SK-N-SH (cell line): ENCODE measurements around the gene CCL16. TPM values are rescaled to one million over a fixed set of nuclear protein-coding genes. Genes with fewer than 3 reads are reported as not detected.

Experiments
- CTCF ChIA-PET: fragments of 300-600, 350-600 bp; formaldehyde crosslinking; extraction: SDS; loops from one replicate; lab custom pipeline; 2021; lab: Yijun Ruan, JAX
- POLR2A ChIA-PET: fragments of 350-600 bp; sonication (Branson Sonifier 250); formaldehyde crosslinking; extraction: SDS; loops from one replicate; lab custom pipeline; 2020; ENCODE audit warnings: antibody characterized with exemption, inconsistent platforms; lab: Yijun Ruan, JAX
- DNase-seq: peaks from one replicate; pipeline ENCODE4 v3.0.0; 2012
- H2AFZ ChIP-seq: fragments of 200-600 bp; sonication (generic); 2 replicates; pipeline ENCODE4 v1.8.1; 2016; ENCODE audit warnings: antibody characterized with exemption, mild to moderate bottlenecking, low read depth
- H3F3A ChIP-seq: fragments of 200-600 bp; sonication (generic); replicated peaks from 2 replicates; pipeline ENCODE3; 2016; ENCODE audit warnings: antibody characterized with exemption, mild to moderate bottlenecking; ENCODE audit not compliant: insufficient read depth
- H3K27ac ChIP-seq, 2 experiments: fragments of 200-500 bp in 1 of 2; fragments of 200-600 bp in 1 of 2; sonication (Bioruptor generic) in 1 of 2; sonication (generic), shearing (Covaris generic) in 1 of 2; 2 replicates each; pipeline versions ENCODE4 v1.5.1 to v1.6.1; 2014 to 2016; ENCODE audit warnings: low read depth in 2 of 2, inconsistent platforms in 1 of 2, low read length in 1 of 2, mild to moderate bottlenecking in 1 of 2, mixed read lengths in 1 of 2
- H3K27me3 ChIP-seq: fragments of 200-600 bp; sonication (generic), shearing (Covaris generic); 2 replicates; pipeline ENCODE4 v1.6.1; 2016; ENCODE audit warnings: mixed run types; ENCODE audit not compliant: insufficient read depth
- H3K36me3 ChIP-seq, 2 experiments: fragments of 200-500 bp in 1 of 2; fragments of 200-600 bp in 1 of 2; sonication (Bioruptor generic) in 1 of 2; sonication (generic) in 1 of 2; replicated peaks in 1 of 2; 2 replicates each; pipeline versions ENCODE3 to v1.5.1; 2014 to 2016; ENCODE audit warnings: low read length in 1 of 2, mild to moderate bottlenecking in 1 of 2; ENCODE audit not compliant: insufficient read depth in 2 of 2, control insufficient read depth in 1 of 2
- H3K4me1 ChIP-seq, 2 experiments: fragments of 200-500 bp in 1 of 2; fragments of 200-600 bp in 1 of 2; sonication (Bioruptor generic) in 1 of 2; sonication (generic), shearing (Covaris generic) in 1 of 2; 2 replicates each; pipeline versions ENCODE4 v1.5.1 to v1.6.1; 2014 to 2016; ENCODE audit warnings: low read depth in 1 of 2, low read length in 1 of 2, mixed run types in 1 of 2; ENCODE audit not compliant: insufficient read depth in 2 of 2, control insufficient read depth in 1 of 2
- H3K4me2 ChIP-seq: fragments of 200-600 bp; sonication (generic), shearing (Covaris generic); 2 replicates; pipeline ENCODE4 v1.6.1; 2017; ENCODE audit warnings: mixed run types
- H3K4me3 ChIP-seq, 2 experiments: fragments of 200-500 bp in 1 of 2; fragments of 200-600 bp in 1 of 2; sonication (Bioruptor generic) in 1 of 2; sonication (generic), shearing (Covaris generic) in 1 of 2; 2 replicates each; pipeline versions ENCODE4 v1.5.1 to v1.8.1; 2014 to 2016; ENCODE audit warnings: low read depth in 2 of 2, inconsistent platforms in 1 of 2, low read length in 1 of 2, mild to moderate bottlenecking in 1 of 2, mixed read lengths in 1 of 2, moderate library complexity in 1 of 2
- H3K79me2 ChIP-seq: fragments of 200-600 bp; sonication (generic); 2 replicates; pipeline ENCODE4 v1.8.1; 2017; ENCODE audit warnings: mild to moderate bottlenecking; ENCODE audit not compliant: insufficient read depth
- H3K9ac ChIP-seq: fragments of 200-600 bp; sonication (generic); 2 replicates; pipeline ENCODE4 v1.6.1; 2017; ENCODE audit warnings: mixed run types
- H3K9me2 ChIP-seq: fragments of 200-600 bp; sonication (generic); 2 replicates; pipeline ENCODE4 v1.6.1; 2017; ENCODE audit warnings: mixed run types
- H3K9me3 ChIP-seq: fragments of 200-600 bp; sonication (generic); 2 replicates; pipeline ENCODE4 v1.6.1; 2017; ENCODE audit warnings: mixed run types, mild to moderate bottlenecking, moderate library complexity
- H4K20me1 ChIP-seq: fragments of 200-600 bp; sonication (generic); 2 replicates; pipeline ENCODE4 v1.6.1; 2017; ENCODE audit warnings: mild to moderate bottlenecking, mixed run types; ENCODE audit not compliant: insufficient read depth
- FOXJ3 ChIP-seq: sonication (generic); formaldehyde crosslinking; IDR thresholded peaks from 2 replicates; pipeline ENCODE4 v1.5.1; 2020; ENCODE audit warnings: mild to moderate bottlenecking, missing genetic modification reagents
- GABPA ChIP-seq: IDR thresholded peaks from 2 replicates; pipeline ENCODE4 v1.4.0; 2012; ENCODE audit warnings: low read depth, mild to moderate bottlenecking
- MEF2A ChIP-seq: IDR thresholded peaks from 2 replicates; pipeline ENCODE4 v1.4.0; 2012; ENCODE audit warnings: low read depth, borderline replicate concordance
- MXI1 ChIP-seq: IDR thresholded peaks from 2 replicates; pipeline ENCODE4 v1.6.1; 2012; ENCODE audit warnings: mild to moderate bottlenecking, low read depth, low read length, improper control_type of control experiment
- NFIC ChIP-seq: IDR thresholded peaks from 2 replicates; pipeline ENCODE4 v1.4.0; 2012; ENCODE audit warnings: borderline replicate concordance
- RAD21 ChIP-seq: IDR thresholded peaks from 2 replicates; pipeline ENCODE4 v1.6.1; 2012; ENCODE audit warnings: mild to moderate bottlenecking, low read length
- RCOR1 ChIP-seq: fragments of 150-350 bp; IDR thresholded peaks from 2 replicates; pipeline ENCODE4 v1.6.1; 2017; ENCODE audit warnings: antibody characterized with exemption, low read length
- RXRA ChIP-seq: IDR thresholded peaks from 2 replicates; pipeline ENCODE4 v1.4.0; 2012; ENCODE audit warnings: low read depth, mild to moderate bottlenecking, borderline replicate concordance
- SMC3 ChIP-seq: IDR thresholded peaks from 2 replicates; pipeline ENCODE4 v1.6.1; 2012; ENCODE audit warnings: low read depth, low read length, improper control_type of control experiment
- TAF1 ChIP-seq: IDR thresholded peaks from 2 replicates; pipeline ENCODE4 v1.6.1; 2012; ENCODE audit warnings: low read depth, mild to moderate bottlenecking, low read length, moderate library complexity, borderline replicate concordance
- WGBS: methylation state at CpG from one replicate; pipeline ENCODE4 v1.1.6; 2017; ENCODE audit warnings: low lambda C conversion rate; 5-methylcytosine and 5-hydroxymethylcytosine counted together
- polyA plus RNA-seq, 3 experiments: library from polyadenylated mRNA; depleted of rRNA; stranded (reverse); fragments of >200 nt; gene quantifications; 2 replicates each; pipeline ENCODE4 v1.2.3, GENCODE V29; 2012
- TF ChIP-seq, protein P1 (sequence below): IDR thresholded peaks from 2 replicates; pipeline ENCODE4 v1.4.0; 2012; ENCODE audit warnings: low read depth, borderline replicate concordance
- TF ChIP-seq, protein P2 (sequence below): fragments of 150-350 bp; IDR thresholded peaks from 2 replicates; pipeline ENCODE4 v1.6.1; 2016; ENCODE audit warnings: mild to moderate bottlenecking, low read depth, low read length
- TF ChIP-seq, protein P3 (sequence below): IDR thresholded peaks from 2 replicates; pipeline ENCODE4 v1.6.1; 2012; ENCODE audit warnings: mild to moderate bottlenecking, low read depth, low read length, moderate library complexity
- TF ChIP-seq, protein P4 (sequence below): IDR thresholded peaks from 2 replicates; pipeline ENCODE4 v1.4.0; 2012; ENCODE audit warnings: low read depth, borderline replicate concordance
- TF ChIP-seq, protein P5 (sequence below): fragments of 150-350 bp; IDR thresholded peaks from 2 replicates; pipeline ENCODE4 v1.6.1; 2017; ENCODE audit warnings: antibody characterized with exemption, low read length, low read depth, borderline replicate concordance
- TF ChIP-seq, protein P6 (sequence below): fragments of 200-600 bp; sonication (generic); IDR thresholded peaks from 2 replicates; pipeline ENCODE4 v1.6.1; 2017; ENCODE audit warnings: antibody characterized with exemption, mild to moderate bottlenecking, moderate library complexity

CCL16 gene
- polyA plus RNA-seq, 1 of the 3 experiments (the other 2 are of a cell fraction), result not detected

DNA sequence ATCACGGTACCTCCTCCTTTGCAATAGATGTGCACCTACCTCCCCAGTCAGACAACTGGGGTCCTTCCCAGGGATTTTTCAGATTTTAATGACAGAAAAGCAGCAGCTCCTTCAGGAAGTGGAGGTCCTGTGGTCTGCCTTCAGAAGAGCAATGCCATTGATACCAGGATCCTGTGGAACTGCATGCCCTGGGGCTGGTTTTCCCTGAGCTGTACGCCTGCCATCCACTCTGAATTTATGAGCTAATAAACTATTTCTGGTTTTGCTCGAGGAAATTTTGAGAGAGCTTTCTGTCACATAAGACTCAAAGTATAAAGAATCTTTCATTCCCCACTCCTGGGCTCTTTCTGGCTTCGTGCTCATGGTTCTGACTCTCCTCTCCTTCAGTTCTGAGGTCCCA is 46.5 kb upstream of the CCL16 start:
- no peaks in the 10 kb centered on the region for H3K79me2 ChIP-seq
- H3K27me3 ChIP-seq, result no peaks in the 10 kb centered on the region; the same call in 1 of the 2 replicates
- no peaks in the 10 kb centered on the region for H3K36me3 ChIP-seq
- H3K9ac ChIP-seq, result no peak overlapping the region
- H3K9me2 ChIP-seq, result no peaks in the 10 kb centered on the region
- H3F3A ChIP-seq, result no peaks in the 10 kb centered on the region
- 0% methylated on average over 4 of the region's 4 CpGs for WGBS
- no peaks in the 10 kb centered on the region for H3K9me3 ChIP-seq
- H3K4me3 ChIP-seq, result no peak overlapping the region
- TF ChIP-seq, protein P1, sequence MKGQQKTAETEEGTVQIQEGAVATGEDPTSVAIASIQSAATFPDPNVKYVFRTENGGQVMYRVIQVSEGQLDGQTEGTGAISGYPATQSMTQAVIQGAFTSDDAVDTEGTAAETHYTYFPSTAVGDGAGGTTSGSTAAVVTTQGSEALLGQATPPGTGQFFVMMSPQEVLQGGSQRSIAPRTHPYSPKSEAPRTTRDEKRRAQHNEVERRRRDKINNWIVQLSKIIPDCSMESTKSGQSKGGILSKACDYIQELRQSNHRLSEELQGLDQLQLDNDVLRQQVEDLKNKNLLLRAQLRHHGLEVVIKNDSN, result no peak
- TF ChIP-seq RCOR1 (no peak), NFIC (no peak), FOXJ3 (CRISPR knock-in tag) (no peak), RXRA (no peak), TAF1 (no peak), MXI1 (no peak), RAD21 (no peak), SMC3 (no peak), GABPA (no peak), MEF2A (no peak)
- TF ChIP-seq, protein P2, sequence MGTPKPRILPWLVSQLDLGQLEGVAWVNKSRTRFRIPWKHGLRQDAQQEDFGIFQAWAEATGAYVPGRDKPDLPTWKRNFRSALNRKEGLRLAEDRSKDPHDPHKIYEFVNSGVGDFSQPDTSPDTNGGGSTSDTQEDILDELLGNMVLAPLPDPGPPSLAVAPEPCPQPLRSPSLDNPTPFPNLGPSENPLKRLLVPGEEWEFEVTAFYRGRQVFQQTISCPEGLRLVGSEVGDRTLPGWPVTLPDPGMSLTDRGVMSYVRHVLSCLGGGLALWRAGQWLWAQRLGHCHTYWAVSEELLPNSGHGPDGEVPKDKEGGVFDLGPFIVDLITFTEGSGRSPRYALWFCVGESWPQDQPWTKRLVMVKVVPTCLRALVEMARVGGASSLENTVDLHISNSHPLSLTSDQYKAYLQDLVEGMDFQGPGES, result no peak
- TF ChIP-seq, protein P3, sequence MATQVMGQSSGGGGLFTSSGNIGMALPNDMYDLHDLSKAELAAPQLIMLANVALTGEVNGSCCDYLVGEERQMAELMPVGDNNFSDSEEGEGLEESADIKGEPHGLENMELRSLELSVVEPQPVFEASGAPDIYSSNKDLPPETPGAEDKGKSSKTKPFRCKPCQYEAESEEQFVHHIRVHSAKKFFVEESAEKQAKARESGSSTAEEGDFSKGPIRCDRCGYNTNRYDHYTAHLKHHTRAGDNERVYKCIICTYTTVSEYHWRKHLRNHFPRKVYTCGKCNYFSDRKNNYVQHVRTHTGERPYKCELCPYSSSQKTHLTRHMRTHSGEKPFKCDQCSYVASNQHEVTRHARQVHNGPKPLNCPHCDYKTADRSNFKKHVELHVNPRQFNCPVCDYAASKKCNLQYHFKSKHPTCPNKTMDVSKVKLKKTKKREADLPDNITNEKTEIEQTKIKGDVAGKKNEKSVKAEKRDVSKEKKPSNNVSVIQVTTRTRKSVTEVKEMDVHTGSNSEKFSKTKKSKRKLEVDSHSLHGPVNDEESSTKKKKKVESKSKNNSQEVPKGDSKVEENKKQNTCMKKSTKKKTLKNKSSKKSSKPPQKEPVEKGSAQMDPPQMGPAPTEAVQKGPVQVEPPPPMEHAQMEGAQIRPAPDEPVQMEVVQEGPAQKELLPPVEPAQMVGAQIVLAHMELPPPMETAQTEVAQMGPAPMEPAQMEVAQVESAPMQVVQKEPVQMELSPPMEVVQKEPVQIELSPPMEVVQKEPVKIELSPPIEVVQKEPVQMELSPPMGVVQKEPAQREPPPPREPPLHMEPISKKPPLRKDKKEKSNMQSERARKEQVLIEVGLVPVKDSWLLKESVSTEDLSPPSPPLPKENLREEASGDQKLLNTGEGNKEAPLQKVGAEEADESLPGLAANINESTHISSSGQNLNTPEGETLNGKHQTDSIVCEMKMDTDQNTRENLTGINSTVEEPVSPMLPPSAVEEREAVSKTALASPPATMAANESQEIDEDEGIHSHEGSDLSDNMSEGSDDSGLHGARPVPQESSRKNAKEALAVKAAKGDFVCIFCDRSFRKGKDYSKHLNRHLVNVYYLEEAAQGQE, result no peak
- TF ChIP-seq, protein P4, sequence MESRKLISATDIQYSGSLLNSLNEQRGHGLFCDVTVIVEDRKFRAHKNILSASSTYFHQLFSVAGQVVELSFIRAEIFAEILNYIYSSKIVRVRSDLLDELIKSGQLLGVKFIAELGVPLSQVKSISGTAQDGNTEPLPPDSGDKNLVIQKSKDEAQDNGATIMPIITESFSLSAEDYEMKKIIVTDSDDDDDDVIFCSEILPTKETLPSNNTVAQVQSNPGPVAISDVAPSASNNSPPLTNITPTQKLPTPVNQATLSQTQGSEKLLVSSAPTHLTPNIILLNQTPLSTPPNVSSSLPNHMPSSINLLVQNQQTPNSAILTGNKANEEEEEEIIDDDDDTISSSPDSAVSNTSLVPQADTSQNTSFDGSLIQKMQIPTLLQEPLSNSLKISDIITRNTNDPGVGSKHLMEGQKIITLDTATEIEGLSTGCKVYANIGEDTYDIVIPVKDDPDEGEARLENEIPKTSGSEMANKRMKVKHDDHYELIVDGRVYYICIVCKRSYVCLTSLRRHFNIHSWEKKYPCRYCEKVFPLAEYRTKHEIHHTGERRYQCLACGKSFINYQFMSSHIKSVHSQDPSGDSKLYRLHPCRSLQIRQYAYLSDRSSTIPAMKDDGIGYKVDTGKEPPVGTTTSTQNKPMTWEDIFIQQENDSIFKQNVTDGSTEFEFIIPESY, result no peak
- TF ChIP-seq, protein P5, sequence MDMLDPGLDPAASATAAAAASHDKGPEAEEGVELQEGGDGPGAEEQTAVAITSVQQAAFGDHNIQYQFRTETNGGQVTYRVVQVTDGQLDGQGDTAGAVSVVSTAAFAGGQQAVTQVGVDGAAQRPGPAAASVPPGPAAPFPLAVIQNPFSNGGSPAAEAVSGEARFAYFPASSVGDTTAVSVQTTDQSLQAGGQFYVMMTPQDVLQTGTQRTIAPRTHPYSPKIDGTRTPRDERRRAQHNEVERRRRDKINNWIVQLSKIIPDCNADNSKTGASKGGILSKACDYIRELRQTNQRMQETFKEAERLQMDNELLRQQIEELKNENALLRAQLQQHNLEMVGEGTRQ, result no peak
- TF ChIP-seq, protein P6, sequence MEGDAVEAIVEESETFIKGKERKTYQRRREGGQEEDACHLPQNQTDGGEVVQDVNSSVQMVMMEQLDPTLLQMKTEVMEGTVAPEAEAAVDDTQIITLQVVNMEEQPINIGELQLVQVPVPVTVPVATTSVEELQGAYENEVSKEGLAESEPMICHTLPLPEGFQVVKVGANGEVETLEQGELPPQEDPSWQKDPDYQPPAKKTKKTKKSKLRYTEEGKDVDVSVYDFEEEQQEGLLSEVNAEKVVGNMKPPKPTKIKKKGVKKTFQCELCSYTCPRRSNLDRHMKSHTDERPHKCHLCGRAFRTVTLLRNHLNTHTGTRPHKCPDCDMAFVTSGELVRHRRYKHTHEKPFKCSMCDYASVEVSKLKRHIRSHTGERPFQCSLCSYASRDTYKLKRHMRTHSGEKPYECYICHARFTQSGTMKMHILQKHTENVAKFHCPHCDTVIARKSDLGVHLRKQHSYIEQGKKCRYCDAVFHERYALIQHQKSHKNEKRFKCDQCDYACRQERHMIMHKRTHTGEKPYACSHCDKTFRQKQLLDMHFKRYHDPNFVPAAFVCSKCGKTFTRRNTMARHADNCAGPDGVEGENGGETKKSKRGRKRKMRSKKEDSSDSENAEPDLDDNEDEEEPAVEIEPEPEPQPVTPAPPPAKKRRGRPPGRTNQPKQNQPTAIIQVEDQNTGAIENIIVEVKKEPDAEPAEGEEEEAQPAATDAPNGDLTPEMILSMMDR, result no peak
- TF ChIP-seq, all 33 proteins: peak for 0
- Histone ChIP-seq H3K4me2 (no peak overlapping the region), H3K4me1 (no peaks in the 10 kb centered on the region), H4K20me1 (no peaks in the 10 kb centered on the region), H3K27ac (no peak overlapping the region), H2AFZ (no peak overlapping the region)
- DNase-seq, result no peak
- ChIA-PET POLR2A (no interaction called here), CTCF (no interaction called here)
